ENCODE results near the gene TCF7L1.

The TCF7L1 gene

GRCh38 chr2:85156619-85157018 is 23.4 kb downstream of the TCF7L1 start:
- Histone ChIP-seq H3K9me3 (ENCODE audit: insufficient read depth, low read length) (no peaks in the 10 kb centered on the region; the same call in 1 of the 2 replicates), H3K27me3 (ENCODE audit: insufficient read depth, insufficient read length) (no peaks in the 10 kb centered on the region), H3K4me1 (ENCODE audit: insufficient read depth, insufficient read length) (peaks cover 5% of the 10 kb centered on the region), H3K4me3 (ENCODE audit: insufficient read length, low read depth) (no peak overlapping the region), H3K36me3 (ENCODE audit: insufficient read depth, insufficient read length, low read length) (peaks cover 2% of the 10 kb centered on the region), H3K9ac (ENCODE audit: insufficient read length, low read depth) (no peak overlapping the region)
- DNase-seq (ENCODE audit: low read depth, low spot score): no peak
- TF ChIP-seq SUZ12 (IDR thresholded peaks at IDR 0.05; ENCODE audit: extremely low read depth, insufficient read depth, insufficient read length): no peak

- Histone ChIP-seq H3K36me3 (ENCODE audit: insufficient read depth, insufficient read length, low read length) (peaks cover 2% of the 10 kb centered on the region), H3K9ac (ENCODE audit: insufficient read length, low read depth) (no peak overlapping the region), H3K9me3 (ENCODE audit: insufficient read depth, low read length) (no peaks in the 10 kb centered on the region; the same call in 1 of the 2 replicates), H3K4me3 (ENCODE audit: insufficient read length, low read depth) (no peak overlapping the region), H3K4me1 (ENCODE audit: insufficient read depth, insufficient read length) (peaks cover 7% of the 10 kb centered on the region), H3K27me3 (ENCODE audit: insufficient read depth, insufficient read length) (no peaks in the 10 kb centered on the region)
- no peak for TF ChIP-seq SUZ12 (IDR thresholded peaks at IDR 0.05; ENCODE audit: extremely low read depth, insufficient read depth, insufficient read length)
- TF ChIP-seq ZNF274 (IDR thresholded peaks at IDR 0.05; ENCODE audit: low read depth, low read length): no peak
- no peak for TF ChIP-seq YY1 (IDR thresholded peaks at IDR 0.05; ENCODE audit: insufficient read depth, insufficient read length)
- no peak for DNase-seq (ENCODE audit: low read depth, low spot score)
Measured at GRCh38 chr2:85157345-85157744, 24.2 kb downstream of the TCF7L1 start.

DNA sequence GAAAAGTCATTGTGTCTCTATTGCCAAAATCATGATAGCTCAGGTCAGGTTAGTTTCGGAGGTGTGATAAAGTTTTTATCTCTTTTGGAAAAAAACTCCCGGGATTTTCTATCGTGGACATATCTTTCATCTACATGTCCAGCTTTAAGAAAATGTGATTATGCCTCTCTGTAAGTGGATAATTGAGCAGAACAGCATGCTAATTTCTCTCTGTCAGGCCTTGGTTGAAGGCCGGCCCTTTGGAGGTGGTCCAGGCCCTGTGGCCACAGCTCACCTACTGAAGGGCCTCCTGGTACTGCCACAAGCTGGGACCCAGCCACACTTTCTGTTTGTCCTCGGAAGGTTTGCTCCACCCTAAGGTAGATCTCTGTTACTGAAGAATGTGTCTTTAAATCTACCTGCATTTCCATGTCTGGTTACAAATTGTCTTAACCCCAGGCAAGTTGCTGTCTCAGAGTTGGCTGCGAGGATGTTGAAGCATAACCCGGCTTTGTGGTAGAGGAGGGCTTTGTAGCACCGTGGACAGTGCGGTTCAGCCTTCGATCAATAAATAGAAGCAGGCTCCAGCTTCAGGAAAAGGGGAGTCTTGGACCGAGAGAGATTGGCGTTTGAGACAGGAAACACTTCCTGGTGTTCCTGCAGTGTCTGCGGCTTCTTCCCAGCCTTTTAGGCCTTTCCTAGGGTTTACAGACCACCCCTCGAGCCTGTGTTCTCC is 25.5 kb downstream of the TCF7L1 start:
- no peak for TF ChIP-seq ZNF274 (IDR thresholded peaks at IDR 0.05; ENCODE audit: low read depth, low read length)
- no peak for TF ChIP-seq YY1 (IDR thresholded peaks at IDR 0.05; ENCODE audit: insufficient read depth, insufficient read length)
- no peak for TF ChIP-seq SUZ12 (IDR thresholded peaks at IDR 0.05; ENCODE audit: extremely low read depth, insufficient read depth, insufficient read length)
- peaks cover 9% of the 10 kb centered on the region for H3K4me1 ChIP-seq (ENCODE audit: insufficient read depth, insufficient read length)

GRCh38 chr2:85159589-85159988 is 26.4 kb downstream of the TCF7L1 start:
- H3K27me3 ChIP-seq (ENCODE audit: insufficient read depth, insufficient read length): no peaks in the 10 kb centered on the region
- TF ChIP-seq YY1 (IDR thresholded peaks at IDR 0.05; ENCODE audit: insufficient read depth, insufficient read length) (no peak), ZNF274 (IDR thresholded peaks at IDR 0.05; ENCODE audit: low read depth, low read length) (no peak)
- H3K36me3 ChIP-seq (ENCODE audit: insufficient read depth, insufficient read length, low read length): no peaks in the 10 kb centered on the region
- no peak overlapping the region for H3K4me3 ChIP-seq (ENCODE audit: insufficient read length, low read depth)
- no peaks in the 10 kb centered on the region; the same call in 1 of the 2 replicates for H3K9me3 ChIP-seq (ENCODE audit: insufficient read depth, low read length)
- peaks cover 6% of the 10 kb centered on the region for H3K4me1 ChIP-seq (ENCODE audit: insufficient read depth, insufficient read length)
- no peak overlapping the region for H3K9ac ChIP-seq (ENCODE audit: insufficient read length, low read depth)
- DNase-seq (ENCODE audit: low read depth, low spot score): no peak

More for the DNA sequence above, 25.5 kb downstream of the TCF7L1 start:
- H3K9ac ChIP-seq (ENCODE audit: insufficient read length, low read depth): no peak overlapping the region
- H3K9me3 ChIP-seq (ENCODE audit: insufficient read depth, low read length): no peaks in the 10 kb centered on the region; the same call in 1 of the 2 replicates
- no peak for DNase-seq (ENCODE audit: low read depth, low spot score)
- no peaks in the 10 kb centered on the region for H3K27me3 ChIP-seq (ENCODE audit: insufficient read depth, insufficient read length)
- no peak overlapping the region for H3K4me3 ChIP-seq (ENCODE audit: insufficient read length, low read depth)
- peaks cover 2% of the 10 kb centered on the region for H3K36me3 ChIP-seq (ENCODE audit: insufficient read depth, insufficient read length, low read length)

DNA sequence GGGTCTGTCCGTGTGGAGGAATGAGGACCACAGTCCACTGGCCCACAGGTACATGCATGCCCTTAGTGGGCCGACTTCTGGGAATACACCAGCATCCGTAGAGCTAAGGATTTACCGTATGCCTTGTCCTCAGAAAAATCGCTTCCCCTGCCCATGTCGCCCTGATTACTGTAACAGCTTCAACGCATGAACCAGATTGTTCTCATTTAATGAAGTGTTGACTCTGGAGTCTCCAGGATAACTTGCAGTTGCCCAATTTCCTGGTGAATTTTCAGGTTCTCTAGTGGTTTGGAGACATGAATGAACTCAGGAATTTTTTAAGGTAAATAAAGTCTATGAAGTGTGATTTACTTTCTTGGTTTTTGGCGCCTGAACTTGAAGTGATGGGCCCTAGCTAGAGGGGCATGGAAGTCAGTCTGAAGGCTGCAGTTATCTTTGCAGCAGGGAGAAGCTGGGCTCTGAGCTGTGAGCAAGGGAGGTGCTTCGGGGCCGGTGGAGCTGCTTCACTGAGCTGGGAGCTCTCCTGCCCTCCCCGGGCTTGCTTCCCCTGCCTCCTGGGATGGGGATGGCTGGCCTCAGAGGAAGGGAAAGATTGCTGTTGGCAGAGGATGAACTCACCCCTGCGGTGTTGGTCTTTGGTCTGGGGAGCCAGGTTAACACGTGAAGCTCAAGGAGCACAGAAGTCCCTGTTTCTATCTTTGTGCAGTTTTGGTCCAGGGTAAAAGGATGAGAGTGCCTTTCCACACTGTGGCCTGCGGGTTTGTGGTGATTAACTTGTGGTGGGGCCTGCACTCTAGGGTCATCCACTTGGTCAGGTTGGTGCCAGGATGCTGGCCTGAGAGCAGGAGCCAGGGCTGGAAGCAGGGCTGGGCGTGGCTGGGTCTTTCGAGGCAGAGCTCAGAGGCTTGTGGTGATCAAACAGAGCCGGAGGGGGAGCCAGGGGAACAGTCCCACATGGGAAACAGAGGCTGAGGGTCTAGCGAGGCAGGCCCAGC is 28.1 kb downstream of the TCF7L1 start:
- Histone ChIP-seq H3K36me3 (ENCODE audit: insufficient read depth, insufficient read length, low read length) (peaks cover 1% of the 10 kb centered on the region), H3K4me1 (ENCODE audit: insufficient read depth, insufficient read length) (peaks cover 6% of the 10 kb centered on the region)
- no peak for DNase-seq (ENCODE audit: low read depth, low spot score)

DNA sequence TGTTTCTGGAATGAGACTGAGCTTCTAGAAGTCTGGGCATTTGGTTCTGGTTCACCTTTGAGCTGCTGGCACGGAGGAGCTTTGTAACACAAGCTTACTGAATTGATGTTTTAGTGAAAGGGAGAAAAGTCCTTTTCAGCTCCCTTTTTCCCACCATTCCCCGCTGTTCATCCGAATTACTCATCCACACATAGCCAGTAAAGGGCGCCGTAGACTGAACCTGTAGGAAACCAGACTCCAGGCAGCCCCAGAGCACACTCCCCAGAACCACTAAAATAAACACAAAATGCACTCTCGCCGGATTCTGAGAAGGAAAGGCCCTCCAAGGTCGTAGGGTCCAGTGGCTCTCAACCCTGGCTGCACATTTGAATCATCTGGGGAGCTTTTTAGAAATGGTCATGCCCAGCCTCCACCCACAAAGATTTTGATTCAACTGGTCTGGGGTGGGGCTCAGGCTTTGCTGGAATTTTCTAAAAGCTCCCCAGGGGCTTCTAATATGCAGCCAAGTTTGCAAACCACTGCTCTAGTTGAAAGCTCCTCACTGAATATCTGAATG is 29.6 kb downstream of the TCF7L1 start:
- Histone ChIP-seq H3K4me3 (ENCODE audit: insufficient read length, low read depth) (no peak overlapping the region), H3K9ac (ENCODE audit: insufficient read length, low read depth) (no peak overlapping the region), H3K9me3 (ENCODE audit: insufficient read depth, low read length) (no peaks in the 10 kb centered on the region), H3K27me3 (ENCODE audit: insufficient read depth, insufficient read length) (no peaks in the 10 kb centered on the region), H3K4me1 (ENCODE audit: insufficient read depth, insufficient read length) (peaks cover 6% of the 10 kb centered on the region), H3K36me3 (ENCODE audit: insufficient read depth, insufficient read length, low read length) (peaks cover 4% of the 10 kb centered on the region)
- no peak for DNase-seq (ENCODE audit: low read depth, low spot score)
- TF ChIP-seq SUZ12 (IDR thresholded peaks at IDR 0.05; ENCODE audit: extremely low read depth, insufficient read depth, insufficient read length) (no peak), ZNF274 (IDR thresholded peaks at IDR 0.05; ENCODE audit: low read depth, low read length) (no peak), YY1 (IDR thresholded peaks at IDR 0.05; ENCODE audit: insufficient read depth, insufficient read length) (no peak)

More for the DNA sequence above, 28.1 kb downstream of the TCF7L1 start:
- Histone ChIP-seq H3K27me3 (ENCODE audit: insufficient read depth, insufficient read length) (no peaks in the 10 kb centered on the region), H3K4me3 (ENCODE audit: insufficient read length, low read depth) (no peak overlapping the region), H3K9ac (ENCODE audit: insufficient read length, low read depth) (no peak overlapping the region), H3K9me3 (ENCODE audit: insufficient read depth, low read length) (no peaks in the 10 kb centered on the region)
- TF ChIP-seq SUZ12 (IDR thresholded peaks at IDR 0.05; ENCODE audit: extremely low read depth, insufficient read depth, insufficient read length): no peak
- TF ChIP-seq ZNF274 (IDR thresholded peaks at IDR 0.05; ENCODE audit: low read depth, low read length): no peak
- no peak for TF ChIP-seq YY1 (IDR thresholded peaks at IDR 0.05; ENCODE audit: insufficient read depth, insufficient read length)

DNA sequence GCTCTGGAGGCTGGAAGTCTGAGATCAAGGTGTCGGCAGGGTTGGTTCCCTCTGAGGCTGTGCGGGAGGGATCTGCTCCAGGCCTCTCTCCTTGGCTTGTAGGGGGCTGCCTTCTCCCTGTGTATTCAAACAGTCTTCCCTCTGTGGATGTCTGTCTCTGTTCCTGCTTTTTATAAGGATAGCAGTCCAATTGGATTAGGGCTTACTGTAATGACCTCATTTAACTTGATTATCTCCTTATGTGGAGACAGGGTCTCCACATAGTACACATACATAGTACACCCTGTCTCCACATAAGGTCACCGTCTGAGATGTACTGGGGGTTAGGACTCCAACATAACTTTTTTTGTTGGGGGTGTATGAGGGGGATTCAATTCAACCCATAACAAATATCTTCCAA is 30.5 kb downstream of the TCF7L1 start:
- no peak for TF ChIP-seq SUZ12 (IDR thresholded peaks at IDR 0.05; ENCODE audit: extremely low read depth, insufficient read depth, insufficient read length)
- TF ChIP-seq ZNF274 (IDR thresholded peaks at IDR 0.05; ENCODE audit: low read depth, low read length): no peak
- TF ChIP-seq YY1 (IDR thresholded peaks at IDR 0.05; ENCODE audit: insufficient read depth, insufficient read length): no peak
- Histone ChIP-seq H3K4me1 (ENCODE audit: insufficient read depth, insufficient read length) (peaks cover 6% of the 10 kb centered on the region), H3K4me3 (ENCODE audit: insufficient read length, low read depth) (no peak overlapping the region), H3K36me3 (ENCODE audit: insufficient read depth, insufficient read length, low read length) (peaks cover 4% of the 10 kb centered on the region), H3K27me3 (ENCODE audit: insufficient read depth, insufficient read length) (no peaks in the 10 kb centered on the region), H3K9me3 (ENCODE audit: insufficient read depth, low read length) (no peaks in the 10 kb centered on the region), H3K9ac (ENCODE audit: insufficient read length, low read depth) (no peak overlapping the region)
- no peak for DNase-seq (ENCODE audit: low read depth, low spot score)

Measured in NT2/D1 (cell line).